Measurements from ENCODE around the gene CRY2.
"Not testable (repeated sequence)": the region's sequence is repeated elsewhere in the genome, so short reads cannot be mapped to it uniquely, and the experiment has no call there.

Gene CRY2

GRCh38 chr11:45899448-45900174, 52.3 kb downstream of the CRY2 start:
- peaks cover 28% of the 10 kb centered on the region for H3K4me1 Mint-ChIP-seq
- peaks cover 4% of the 10 kb centered on the region for H3K27me3 Mint-ChIP-seq (ENCODE audit: low read depth)
- peak overlapping the region; percentile 58 to 87 (median 81) for H3K27ac Mint-ChIP-seq
- H3K4me3 Mint-ChIP-seq, result peak overlapping the region; percentile 83 to 87 (median 87)
- TF ChIP-seq CTCF (IDR thresholded peaks at IDR 0.05; ENCODE audit: unreplicated experiment in 3 of 3), result no peak
- H3K9me3 Mint-ChIP-seq, result no peaks in the 10 kb centered on the region
- H3K36me3 Mint-ChIP-seq (ENCODE audit: low read depth), result peaks cover 8% of the 10 kb centered on the region

GRCh38 chr11:45900175-45900800, 53.0 kb downstream of the CRY2 start:
- H3K9me3 Mint-ChIP-seq; H3K27me3 Mint-ChIP-seq (ENCODE audit: low read depth); H3K36me3 Mint-ChIP-seq (ENCODE audit: low read depth): not testable (repeated sequence)
- H3K4me3 Mint-ChIP-seq, result peak overlapping the region; percentile 85 to 91 (median 91)
- peaks cover 22% of the 10 kb centered on the region for H3K4me1 Mint-ChIP-seq
- H3K27ac Mint-ChIP-seq, result peak overlapping the region; percentile 45 to 61 (median 54)

GRCh38 chr11:45900916-45901617, 53.8 kb downstream of the CRY2 start:
- peaks cover 8% of the 10 kb centered on the region for H3K36me3 Mint-ChIP-seq (ENCODE audit: low read depth)
- peaks cover 19% of the 10 kb centered on the region for H3K4me1 Mint-ChIP-seq
- no peak for TF ChIP-seq CTCF (IDR thresholded peaks at IDR 0.05; ENCODE audit: unreplicated experiment in 3 of 3)
- peaks cover 4% of the 10 kb centered on the region for H3K27me3 Mint-ChIP-seq (ENCODE audit: low read depth)
- H3K27ac Mint-ChIP-seq, result peak overlapping the region; percentile 45 to 61 (median 54)
- H3K4me3 Mint-ChIP-seq, result peak overlapping the region; percentile 85 to 91 (median 91)
- no peaks in the 10 kb centered on the region for H3K9me3 Mint-ChIP-seq

- peaks cover 17% of the 10 kb centered on the region for H3K4me1 Mint-ChIP-seq
- H3K9me3 Mint-ChIP-seq, result no peaks in the 10 kb centered on the region
- H3K27ac Mint-ChIP-seq, result no peak overlapping the region
- peaks cover 8% of the 10 kb centered on the region for H3K36me3 Mint-ChIP-seq (ENCODE audit: low read depth)
- TF ChIP-seq CTCF (IDR thresholded peaks at IDR 0.05; ENCODE audit: unreplicated experiment in 3 of 3), result no peak
- H3K27me3 Mint-ChIP-seq (ENCODE audit: low read depth), result peaks cover 4% of the 10 kb centered on the region
- H3K4me3 Mint-ChIP-seq, result peak overlapping the region; percentile 85 to 91 (median 91)
Observed at GRCh38 chr11:45901626-45902025, 54.4 kb downstream of the CRY2 start.

GRCh38 chr11:45902452-45903380, 55.4 kb downstream of the CRY2 start:
- TF ChIP-seq CTCF (IDR thresholded peaks at IDR 0.05; ENCODE audit: unreplicated experiment in 3 of 3), result no peak
- Mint-ChIP-seq H3K4me1 (peaks cover 17% of the 10 kb centered on the region), H3K9me3 (no peaks in the 10 kb centered on the region), H3K27me3 (ENCODE audit: low read depth) (peaks cover 3% of the 10 kb centered on the region), H3K4me3 (no peak overlapping the region), H3K27ac (no peak overlapping the region), H3K36me3 (ENCODE audit: low read depth) (peaks cover 8% of the 10 kb centered on the region)

Measured in nephron (organoid).